NCI-H1417 (cell line): Measurements from ENCODE around the gene TEKT5.
A peak's percentile ranks its signal among the peaks of the same experiment; 100 is the strongest.

Experiments
- DNase-seq, 3 experiments: peaks; one replicate each; lab custom pipeline; 2025; lab: John Stamatoyannopoulos, UW

TEKT5 gene

GRCh38 chr16:10610499-10611184 lies 84.1 kb downstream of the TEKT5 start:
- DNase-seq: no peak

- DNase-seq: no peak
Observed at GRCh38 chr16:10609402-10609774, 85.3 kb downstream of the TEKT5 start.

GRCh38 chr16:10608687-10609401 lies 85.9 kb downstream of the TEKT5 start:
- DNase-seq: peak in 1 of 3 experiments; percentile 33

GRCh38 chr16:10607157-10607556 lies 87.6 kb downstream of the TEKT5 start:
- no peak for DNase-seq

- no peak for DNase-seq
Observed at GRCh38 chr16:10606607-10607006, 88.1 kb downstream of the TEKT5 start.

- no peak for DNase-seq
Observed at GRCh38 chr16:10605636-10606035, 89.1 kb downstream of the TEKT5 start.

GRCh38 chr16:10601444-10602408 lies 93.0 kb downstream of the TEKT5 start:
- DNase-seq: no peak

- DNase-seq: no peak
Observed at GRCh38 chr16:10600782-10601443, 93.8 kb downstream of the TEKT5 start.

- no peak for DNase-seq
Observed at GRCh38 chr16:10599626-10600025, 95.1 kb downstream of the TEKT5 start.

GRCh38 chr16:10598157-10598556 lies 96.6 kb downstream of the TEKT5 start:
- DNase-seq: no peak

- DNase-seq: no peak
Observed at GRCh38 chr16:10597187-10597601, 97.5 kb downstream of the TEKT5 start.

GRCh38 chr16:10594312-10594950 lies 100.3 kb downstream of the TEKT5 start:
- peak in 2 of 3 experiments; percentile 5 to 26 for DNase-seq

GRCh38 chr16:10592611-10593010 lies 102.1 kb downstream of the TEKT5 start:
- no peak for DNase-seq

GRCh38 chr16:10590342-10590741 lies 104.4 kb downstream of the TEKT5 start:
- DNase-seq: no peak

- DNase-seq: no peak
Observed at GRCh38 chr16:10589109-10589508, 105.6 kb downstream of the TEKT5 start.

GRCh38 chr16:10587622-10588021 lies 107.1 kb downstream of the TEKT5 start:
- DNase-seq: no peak

- no peak for DNase-seq
Observed at GRCh38 chr16:10584981-10585438, 109.7 kb downstream of the TEKT5 start.

GRCh38 chr16:10583269-10583668 lies 111.5 kb downstream of the TEKT5 start:
- DNase-seq: no peak

- DNase-seq: no peak
Observed at GRCh38 chr16:10581507-10581906, 113.2 kb downstream of the TEKT5 start.

- no peak for DNase-seq
Observed at GRCh38 chr16:10580883-10581247, 113.9 kb downstream of the TEKT5 start.
